Ammon's horn (tissue), 1 donor: ENCODE results near the gene SRC.

Experiments used
- DNase-seq: peaks from one replicate; pipeline ENCODE4 v3.0.0-alpha.2; 2016; ENCODE audit warnings: low spot score

The SRC gene

DNA sequence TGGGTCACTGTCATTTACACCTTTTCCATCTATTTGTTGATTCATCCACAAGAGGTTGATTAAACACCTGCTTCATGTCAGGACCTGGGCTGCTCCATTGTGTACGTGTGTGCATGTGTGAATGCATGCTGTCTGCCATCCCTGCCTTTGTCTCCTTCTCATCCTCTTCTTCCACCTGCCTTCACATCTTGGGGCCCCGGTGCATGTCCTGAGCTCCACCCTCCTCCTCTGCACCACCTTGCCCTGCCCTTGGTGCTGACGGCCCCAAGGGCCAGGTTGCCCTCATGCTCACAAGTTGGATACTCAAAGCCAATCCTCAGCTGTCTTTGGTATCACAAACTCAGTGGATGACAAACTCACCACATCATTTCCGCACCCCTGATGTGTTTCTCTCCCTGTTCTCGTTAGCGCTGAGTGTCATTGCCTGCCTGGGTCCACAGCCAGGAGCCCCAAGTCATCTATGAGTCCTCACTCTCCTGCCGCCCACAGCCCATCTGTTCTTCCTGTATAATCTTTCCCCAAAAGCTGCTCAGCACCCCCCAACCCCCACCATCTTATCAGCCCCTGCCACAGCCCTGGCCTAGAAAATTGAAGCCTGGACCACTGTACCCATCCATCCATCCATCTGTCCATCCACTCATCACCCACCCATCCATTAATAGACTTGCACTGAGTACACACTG, 85.0 kb downstream of the SRC start:
- peak; percentile 50 for DNase-seq

DNA sequence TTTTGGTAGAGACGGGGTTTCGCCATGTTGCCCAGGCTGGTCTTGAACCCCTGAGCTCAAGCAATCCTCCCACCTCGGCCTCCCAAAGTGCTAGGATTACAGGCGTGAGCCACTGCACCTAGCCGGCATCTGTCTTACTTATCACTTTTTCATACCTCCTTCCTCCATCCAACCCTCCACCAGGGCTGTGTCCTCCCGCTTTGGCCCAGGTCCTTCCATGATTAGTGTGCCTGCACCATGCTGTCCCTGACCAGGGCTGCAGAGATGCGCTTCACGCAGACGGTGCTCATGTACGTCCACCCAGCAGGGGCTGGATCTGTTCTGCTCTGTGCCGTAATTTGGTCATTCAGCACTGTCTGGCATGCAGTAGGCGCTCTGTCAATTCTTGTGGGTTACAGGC, 85.8 kb downstream of the SRC start:
- no peak for DNase-seq

DNA sequence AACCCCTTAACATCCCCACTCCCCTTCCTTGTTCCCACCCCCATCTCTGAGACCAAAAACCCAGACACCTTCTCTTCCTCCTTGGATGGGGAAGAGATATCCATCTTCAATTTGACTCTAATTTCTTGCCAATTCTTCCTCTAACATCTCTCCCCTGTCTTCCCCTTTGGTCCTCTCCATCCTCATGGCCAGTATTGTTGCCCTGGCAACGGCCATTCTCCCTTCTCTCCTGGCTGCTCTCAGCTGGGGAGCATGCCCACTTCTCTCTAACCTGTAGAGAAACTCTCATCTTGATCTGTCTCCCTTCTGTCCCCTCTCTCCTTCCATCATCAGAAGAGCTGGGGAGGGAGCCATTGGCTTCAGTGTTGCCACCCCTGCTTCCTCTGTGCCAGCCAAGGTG, 86.7 kb downstream of the SRC start:
- no peak for DNase-seq

GRCh38 chr20:37435607-37436006, 89.7 kb downstream of the SRC start:
- DNase-seq = no peak

- no peak for DNase-seq
Observed at GRCh38 chr20:37436527-37437186, 90.7 kb downstream of the SRC start.

DNA sequence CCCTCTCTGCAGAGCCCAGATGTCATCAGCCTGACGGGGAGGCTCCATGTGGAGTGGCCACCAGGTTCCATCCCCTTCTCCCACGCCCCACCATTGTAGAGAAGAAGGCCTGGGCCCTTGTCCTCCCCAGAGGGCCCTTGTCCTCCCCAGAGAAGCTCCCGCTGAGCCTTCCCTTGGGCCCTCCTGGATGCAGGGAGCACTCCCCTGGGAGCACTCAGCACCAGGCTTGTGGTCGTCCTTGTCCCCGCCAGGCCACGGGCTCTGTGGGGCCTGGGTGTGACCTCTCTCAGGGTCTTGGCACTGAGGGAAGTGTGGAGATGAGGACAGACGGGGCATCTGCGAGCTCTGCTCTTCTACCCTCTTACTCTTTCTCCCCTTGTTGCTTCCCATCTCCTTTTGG, 91.7 kb downstream of the SRC start:
- DNase-seq = no peak

DNA sequence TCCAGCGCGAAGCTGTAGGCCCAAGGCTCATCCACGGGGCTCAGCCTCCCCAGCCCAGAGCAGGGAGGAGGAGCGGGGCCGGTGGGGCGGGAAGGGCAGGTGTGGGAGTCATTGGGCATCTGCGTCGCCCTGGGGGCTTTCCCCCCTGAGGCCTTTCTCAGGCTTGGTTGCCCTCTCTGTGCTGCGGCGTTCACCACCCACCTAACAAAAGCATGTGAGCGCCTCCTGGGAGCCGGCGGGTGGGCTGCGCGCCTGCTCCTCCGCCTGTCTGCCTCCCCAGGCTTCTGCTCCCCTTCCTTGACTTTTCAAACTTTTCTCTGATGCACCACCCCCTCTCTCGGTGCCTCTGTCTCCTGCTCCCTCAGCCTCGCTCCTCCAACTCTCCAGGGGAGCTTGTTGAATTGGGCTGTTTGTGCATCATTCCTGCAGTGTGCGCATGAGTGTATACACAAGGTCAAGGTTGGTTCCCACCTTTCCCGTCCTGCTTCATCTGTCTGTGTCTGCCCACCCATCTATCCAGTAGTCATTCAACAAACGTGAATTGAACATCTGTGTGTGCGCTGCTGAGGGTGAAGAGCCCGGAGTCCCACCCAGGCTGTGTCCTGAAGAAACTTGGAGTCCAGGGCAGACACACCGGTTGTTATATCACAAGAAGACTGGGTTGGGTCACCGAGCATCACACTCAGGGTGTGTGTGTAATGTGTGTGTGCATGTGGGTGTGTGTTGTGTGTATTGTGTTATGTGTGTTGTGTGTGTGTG, 92.7 kb downstream of the SRC start:
- no peak for DNase-seq

DNA sequence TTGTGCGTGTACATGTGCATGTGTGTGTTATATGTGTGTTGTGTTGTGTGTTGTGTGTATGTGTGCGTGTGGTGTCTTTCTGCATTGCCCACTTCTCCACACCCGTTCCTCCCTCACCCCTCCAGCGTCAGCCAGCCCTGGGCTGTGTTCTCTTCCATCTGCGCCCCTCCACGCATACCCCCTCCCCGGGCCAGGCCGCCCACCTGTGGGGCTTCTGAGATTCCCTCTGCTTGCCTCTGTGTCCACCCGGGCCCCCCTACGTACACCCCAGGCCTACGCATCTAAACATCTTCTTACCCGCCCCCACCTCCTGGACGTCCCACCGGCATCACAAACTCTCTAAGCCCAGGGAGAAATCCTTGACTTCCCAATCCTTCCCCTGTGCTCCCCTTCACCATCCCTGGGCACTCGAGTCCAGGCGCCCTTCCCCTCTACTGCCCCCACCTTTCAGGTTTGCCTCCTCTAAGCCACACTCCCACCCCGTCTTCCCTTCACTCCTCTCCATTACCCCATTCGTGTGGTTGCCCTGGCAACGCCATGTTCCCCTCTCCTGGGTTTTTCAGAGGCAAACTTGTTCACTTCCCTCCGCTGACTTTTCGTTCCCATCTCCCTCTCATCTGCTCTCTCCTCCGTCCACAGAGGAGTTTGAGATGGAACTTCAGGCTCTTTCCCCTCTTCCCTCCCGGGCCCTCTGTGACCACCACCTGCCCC, 93.4 kb downstream of the SRC start:
- no peak for DNase-seq

DNA sequence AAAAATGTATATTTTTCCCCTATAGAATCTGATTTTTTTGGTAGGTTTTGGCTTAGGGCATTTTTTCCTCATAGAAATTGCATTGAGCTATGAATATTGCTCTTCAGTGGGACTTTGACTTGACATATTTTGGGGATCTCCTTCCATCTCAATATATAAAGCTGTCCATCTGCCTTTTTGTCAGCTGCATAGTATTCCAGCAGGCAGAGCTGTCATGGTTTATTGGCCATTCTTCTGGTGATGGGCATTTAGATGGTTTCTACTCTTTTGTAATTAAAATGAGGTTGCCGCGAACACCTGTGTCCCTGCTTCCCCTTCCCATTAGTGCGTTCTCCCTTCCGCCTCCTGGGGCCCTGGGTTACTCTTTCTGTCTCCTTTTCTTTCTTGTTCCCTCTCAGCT, 95.1 kb downstream of the SRC start:
- DNase-seq = no peak

GRCh38 chr20:37442547-37442946, 96.6 kb downstream of the SRC start:
- DNase-seq = no peak

DNA sequence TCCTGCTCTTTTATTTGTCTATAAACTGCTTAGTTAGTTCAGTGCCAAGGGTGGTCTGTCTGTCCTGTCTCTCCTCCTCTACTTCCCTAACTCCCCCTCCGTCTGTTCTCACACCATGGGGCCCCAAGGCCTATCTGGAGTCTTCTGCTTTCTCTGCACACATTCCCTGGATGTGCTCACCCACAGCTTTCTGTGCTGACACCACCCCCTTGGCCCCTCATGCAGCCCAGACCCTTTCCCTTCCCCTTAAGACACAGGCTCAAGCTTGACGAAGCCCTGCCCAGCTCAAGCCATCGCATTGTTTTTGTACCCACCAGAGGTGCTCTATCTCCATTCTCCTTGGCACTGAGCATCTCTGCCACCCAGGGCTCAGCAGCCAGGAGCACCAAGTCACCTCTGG, 97.0 kb downstream of the SRC start:
- no peak for DNase-seq

GRCh38 chr20:37443596-37443995, 97.7 kb downstream of the SRC start:
- DNase-seq = no peak

GRCh38 chr20:37445041-37445440, 99.1 kb downstream of the SRC start:
- no peak for DNase-seq

- no peak for DNase-seq
Observed at GRCh38 chr20:37446286-37447032, 100.5 kb downstream of the SRC start.

DNA sequence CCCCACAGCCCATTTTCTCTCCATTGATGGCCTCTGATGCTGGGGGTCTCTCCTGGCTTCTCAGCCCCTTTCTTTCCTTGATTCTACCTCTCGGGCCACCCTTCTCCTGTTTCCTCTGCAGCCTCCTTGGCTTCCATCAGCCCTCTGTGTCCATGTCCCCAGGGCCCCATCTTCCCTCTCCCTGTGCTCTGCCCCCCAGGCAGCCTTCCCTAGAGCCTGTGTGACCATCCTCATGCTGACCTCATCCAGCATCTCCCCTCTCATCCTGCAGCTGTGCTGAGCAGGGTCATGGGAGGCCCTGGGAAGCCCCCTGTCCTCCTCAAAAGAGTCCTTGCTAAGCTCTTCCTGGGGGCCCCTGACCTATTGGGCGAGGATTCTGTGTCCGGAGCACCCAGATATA, 101.7 kb downstream of the SRC start:
- DNase-seq = no peak

GRCh38 chr20:37449276-37449675, 103.3 kb downstream of the SRC start:
- DNase-seq = peak; percentile 55

DNA sequence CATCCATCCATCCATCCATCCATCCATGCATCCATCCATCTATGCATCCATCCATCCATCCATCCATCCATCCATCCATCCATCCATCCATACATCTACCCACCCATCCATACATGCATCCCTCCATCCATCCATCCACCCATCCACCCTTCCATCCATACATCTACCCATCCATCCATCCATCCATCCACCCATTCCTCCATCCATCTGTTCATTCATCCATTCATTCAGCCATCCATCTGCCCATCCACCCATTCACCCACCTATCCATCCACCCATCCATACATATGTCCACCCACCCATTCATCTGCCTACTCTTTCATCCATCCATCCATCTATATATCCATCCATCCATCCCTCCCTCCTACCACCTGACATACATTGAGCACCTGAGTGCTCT, 104.4 kb downstream of the SRC start:
- no peak for DNase-seq

DNA sequence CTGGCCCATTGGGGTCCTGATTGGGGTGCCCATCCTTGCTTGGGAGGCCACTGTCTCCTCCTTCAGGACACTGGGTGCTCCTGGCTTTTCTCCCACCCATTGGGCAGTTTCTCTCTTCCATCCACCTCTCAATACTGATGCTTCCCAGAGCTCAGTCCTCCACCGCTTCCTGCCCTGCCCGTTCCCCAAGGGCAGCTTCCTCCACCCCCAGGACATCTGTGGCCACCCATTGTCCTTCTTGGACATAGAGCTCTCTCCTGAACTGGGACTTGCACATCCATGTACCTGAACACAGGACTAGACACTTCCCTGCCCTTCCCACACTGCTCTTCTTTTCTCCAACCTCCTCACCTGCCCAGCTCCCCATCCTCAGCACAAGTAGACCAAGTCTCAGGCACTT, 105.7 kb downstream of the SRC start:
- DNase-seq = no peak

- DNase-seq = no peak
Observed at GRCh38 chr20:37452236-37452635, 106.3 kb downstream of the SRC start.

GRCh38 chr20:37453288-37453687, 107.3 kb downstream of the SRC start:
- no peak for DNase-seq

- no peak for DNase-seq
Observed at GRCh38 chr20:37453836-37454235, 107.9 kb downstream of the SRC start.
